ENCODE data around the gene SMYD3. TPM values are rescaled to one million over a fixed set of nuclear protein-coding genes. Genes with fewer than 3 reads are reported as not detected.

SMYD3 gene
- total RNA-seq, 1 donor from 2014 or later, result 23.9 TPM

DNA sequence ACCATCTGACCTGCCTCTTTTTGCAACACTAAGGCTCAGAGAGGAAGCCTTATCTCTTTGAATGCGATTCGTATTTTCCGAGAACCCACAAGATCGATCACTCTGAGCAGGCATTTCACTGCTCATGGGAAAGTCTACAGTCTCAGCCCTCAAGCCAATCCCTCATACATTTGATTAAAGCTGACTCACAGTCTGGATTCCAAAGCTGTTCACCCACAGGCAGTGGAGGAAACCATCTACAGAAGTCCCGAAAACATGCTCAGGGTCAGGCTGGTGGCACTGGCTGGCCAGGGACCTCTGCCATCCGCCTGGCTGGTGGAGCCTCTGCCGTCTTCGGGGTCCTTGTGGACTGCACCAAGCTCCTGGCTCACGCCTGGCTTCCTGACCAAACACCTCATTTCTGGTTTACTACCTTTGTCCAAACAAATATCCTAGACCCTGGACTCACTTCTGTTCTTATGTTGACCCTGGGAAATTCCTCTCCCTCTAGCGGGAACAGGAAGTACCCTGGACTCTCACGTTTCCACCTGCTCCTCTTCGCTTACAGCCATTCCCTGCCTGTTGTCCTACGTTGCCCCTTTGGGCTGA is 650.0 kb downstream of the SMYD3 start:
- intact Hi-C loops (cut with micrococcal nuclease), result no loop called here
- Mint-ChIP-seq H3K4me1 (no peaks in the 10 kb centered on the region), H3K9me3 (peaks cover 4% of the 10 kb centered on the region), H3K27me3 (no peaks in the 10 kb centered on the region), H3K27ac (no peak overlapping the region), H3K4me3 (no peak overlapping the region), H3K36me3 (ENCODE audit: low read depth) (peaks cover 2% of the 10 kb centered on the region)
- DNase-seq, result no peak

DNA sequence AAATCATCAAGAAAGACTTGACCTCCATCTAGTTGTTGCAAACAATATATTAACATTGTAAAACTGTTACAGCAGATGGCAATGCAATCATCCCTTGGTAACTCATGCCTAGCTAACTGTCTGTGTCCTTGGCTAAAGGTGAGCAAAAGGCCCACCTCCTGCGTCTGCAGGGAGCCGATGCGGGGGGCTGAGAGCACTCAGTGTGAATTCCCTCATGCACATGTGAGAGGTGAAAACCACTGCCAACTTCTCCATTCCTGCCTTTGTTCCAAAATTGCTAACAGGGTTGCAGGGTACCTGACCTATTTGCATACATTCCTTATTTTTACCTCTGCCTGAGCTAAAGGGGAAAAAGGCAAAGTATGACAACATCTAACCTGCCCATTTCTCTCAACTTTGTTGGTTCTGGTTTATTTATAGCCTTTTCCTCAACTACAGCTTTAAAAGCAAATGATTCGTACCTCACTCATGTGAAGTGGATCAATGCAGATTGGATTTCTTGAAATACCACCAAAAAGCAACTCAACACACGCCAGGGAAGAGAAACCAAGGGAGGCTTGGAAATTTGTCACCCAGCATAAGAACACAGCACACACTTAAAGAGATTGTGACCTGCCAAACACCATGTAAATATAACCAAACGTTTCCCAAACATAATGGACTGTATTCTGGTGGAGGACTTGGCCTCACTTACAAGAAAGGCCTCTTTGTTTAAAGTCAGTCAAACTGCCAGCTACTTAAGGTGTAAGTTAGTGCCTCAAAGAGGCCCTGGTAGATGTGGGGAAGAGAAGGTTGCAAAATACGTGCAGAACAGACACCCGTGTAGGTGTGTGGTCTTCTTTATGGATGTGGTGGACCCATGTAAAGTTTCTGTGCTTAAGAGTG is 651.0 kb downstream of the SMYD3 start:
- Mint-ChIP-seq H3K36me3 (ENCODE audit: low read depth) (peaks cover 2% of the 10 kb centered on the region), H3K4me3 (no peak overlapping the region), H3K27me3 (no peaks in the 10 kb centered on the region), H3K27ac (no peak overlapping the region), H3K9me3 (peaks cover 4% of the 10 kb centered on the region), H3K4me1 (no peaks in the 10 kb centered on the region)
- intact Hi-C loops (cut with micrococcal nuclease), result no loop called here
- no peak for DNase-seq

DNA sequence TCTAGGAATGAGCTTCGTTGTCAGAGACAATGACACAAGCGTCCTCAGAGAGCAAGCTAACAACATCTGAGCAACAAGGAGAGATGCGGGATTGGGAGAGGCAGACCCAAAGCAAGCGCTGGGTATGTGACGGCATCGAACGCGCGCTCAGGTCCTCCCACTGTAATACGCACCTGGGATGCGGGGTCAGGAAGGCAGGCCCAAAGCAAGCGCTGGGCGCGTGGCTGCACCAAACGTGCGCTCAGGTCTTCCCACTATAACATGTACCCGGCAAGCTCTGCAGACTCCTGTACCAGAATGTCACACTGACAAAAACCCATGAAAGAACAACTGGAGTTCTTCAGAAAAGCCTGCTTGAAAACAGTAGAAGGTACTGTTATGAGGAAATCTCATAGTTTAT is 653.8 kb downstream of the SMYD3 start:
- Mint-ChIP-seq H3K4me1 (no peaks in the 10 kb centered on the region), H3K9me3 (peaks cover 4% of the 10 kb centered on the region), H3K27me3 (no peaks in the 10 kb centered on the region), H3K27ac (no peak overlapping the region), H3K4me3 (no peak overlapping the region), H3K36me3 (ENCODE audit: low read depth) (peaks cover 2% of the 10 kb centered on the region)
- intact Hi-C loops (cut with micrococcal nuclease), result no loop called here
- no peak for DNase-seq

DNA sequence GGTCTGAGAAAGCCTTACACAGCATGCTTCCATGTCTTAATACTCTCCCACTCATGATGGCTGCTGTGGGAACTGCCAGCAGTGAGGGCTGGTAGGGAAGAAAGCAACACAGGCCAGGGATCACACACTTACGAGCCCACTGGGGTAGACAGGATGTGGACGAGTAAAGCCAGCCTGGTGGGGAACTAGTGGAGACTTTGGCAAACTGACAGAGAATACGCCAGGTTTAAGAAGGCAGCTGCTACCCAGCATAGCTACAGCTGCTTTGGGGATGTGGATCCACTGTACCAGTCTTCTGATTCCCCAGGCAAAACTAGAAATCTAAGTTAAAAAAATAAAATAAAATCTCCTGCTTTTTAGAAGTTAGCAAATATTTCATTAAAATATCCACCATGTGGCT is 664.0 kb downstream of the SMYD3 start:
- Mint-ChIP-seq H3K27ac (no peak overlapping the region), H3K4me1 (no peaks in the 10 kb centered on the region), H3K36me3 (ENCODE audit: low read depth) (no peaks in the 10 kb centered on the region), H3K4me3 (no peak overlapping the region), H3K27me3 (no peaks in the 10 kb centered on the region), H3K9me3 (no peaks in the 10 kb centered on the region)
- no peak for DNase-seq
- intact Hi-C loops (cut with micrococcal nuclease), result no loop called here

DNA sequence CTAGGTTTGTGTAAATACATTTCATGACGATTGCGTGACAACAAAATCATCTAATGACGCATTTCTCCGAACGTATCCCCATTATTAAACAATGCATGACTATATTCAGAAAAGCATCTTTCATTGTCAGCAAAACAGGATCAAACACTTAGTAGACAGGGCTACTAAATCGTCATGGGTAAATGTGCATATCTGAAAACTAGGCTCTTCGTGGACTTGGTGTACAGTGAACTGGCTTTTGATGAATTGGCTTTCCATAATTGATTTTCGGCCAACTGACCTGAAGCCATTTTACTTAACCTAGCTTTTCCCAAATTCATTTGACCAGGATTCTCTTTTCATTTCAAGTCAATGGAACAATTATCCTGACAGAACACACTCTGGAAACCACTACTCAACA is 665.0 kb downstream of the SMYD3 start:
- H3K27ac Mint-ChIP-seq, result no peak overlapping the region
- H3K9me3 Mint-ChIP-seq, result no peaks in the 10 kb centered on the region
- no peak overlapping the region for H3K4me3 Mint-ChIP-seq
- no peaks in the 10 kb centered on the region for H3K4me1 Mint-ChIP-seq
- no peaks in the 10 kb centered on the region for H3K36me3 Mint-ChIP-seq (ENCODE audit: low read depth)
- no peak for DNase-seq
- H3K27me3 Mint-ChIP-seq, result no peaks in the 10 kb centered on the region
- intact Hi-C loops (cut with micrococcal nuclease), result no loop called here

DNA sequence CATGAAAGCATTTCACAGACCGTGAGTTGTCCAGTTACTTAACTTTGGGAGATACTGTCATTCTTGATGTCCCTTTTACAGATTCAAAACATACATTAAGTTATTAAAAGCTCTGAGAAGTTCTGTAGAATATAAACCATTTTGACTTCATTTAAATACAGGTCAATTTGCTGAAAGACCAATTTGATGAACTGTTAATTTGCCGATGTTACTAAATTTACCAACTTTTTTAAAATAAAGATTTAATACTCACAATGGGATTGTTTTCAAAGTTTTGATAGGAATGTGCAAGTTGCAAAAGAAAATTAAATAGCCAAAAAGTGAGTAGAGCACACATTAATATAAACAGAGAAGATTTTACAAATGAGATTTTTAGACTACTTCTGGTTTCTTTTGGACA is 666.1 kb downstream of the SMYD3 start:
- DNase-seq, result no peak
- Mint-ChIP-seq H3K27me3 (no peaks in the 10 kb centered on the region), H3K36me3 (ENCODE audit: low read depth) (no peaks in the 10 kb centered on the region), H3K4me3 (no peak overlapping the region), H3K27ac (no peak overlapping the region), H3K4me1 (no peaks in the 10 kb centered on the region), H3K9me3 (no peaks in the 10 kb centered on the region)
- intact Hi-C loops (cut with micrococcal nuclease), result no loop called here

DNA sequence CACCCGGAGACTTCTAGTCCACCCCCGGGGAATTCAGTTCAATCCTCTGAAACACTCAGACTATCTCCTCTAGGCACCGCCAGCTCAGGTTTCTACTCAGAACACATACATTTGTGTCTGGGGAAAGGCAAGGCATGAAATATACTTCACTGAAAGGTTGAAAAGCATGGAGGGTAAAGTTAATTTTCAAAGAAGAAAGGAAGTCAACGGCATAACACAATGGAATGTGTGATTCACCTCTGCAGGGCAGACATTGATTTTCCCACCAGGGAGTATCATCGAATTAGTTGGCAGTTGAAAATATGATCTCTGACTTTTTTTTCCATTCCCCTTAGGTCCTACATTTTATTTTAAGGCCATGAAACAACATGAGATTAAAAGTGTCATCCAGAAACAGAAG is 669.4 kb downstream of the SMYD3 start:
- Mint-ChIP-seq H3K36me3 (ENCODE audit: low read depth) (no peaks in the 10 kb centered on the region), H3K27me3 (no peaks in the 10 kb centered on the region), H3K27ac (no peak overlapping the region), H3K4me1 (no peaks in the 10 kb centered on the region), H3K4me3 (no peak overlapping the region), H3K9me3 (no peaks in the 10 kb centered on the region)
- intact Hi-C loops (cut with micrococcal nuclease), result no loop called here
- no peak for DNase-seq

DNA sequence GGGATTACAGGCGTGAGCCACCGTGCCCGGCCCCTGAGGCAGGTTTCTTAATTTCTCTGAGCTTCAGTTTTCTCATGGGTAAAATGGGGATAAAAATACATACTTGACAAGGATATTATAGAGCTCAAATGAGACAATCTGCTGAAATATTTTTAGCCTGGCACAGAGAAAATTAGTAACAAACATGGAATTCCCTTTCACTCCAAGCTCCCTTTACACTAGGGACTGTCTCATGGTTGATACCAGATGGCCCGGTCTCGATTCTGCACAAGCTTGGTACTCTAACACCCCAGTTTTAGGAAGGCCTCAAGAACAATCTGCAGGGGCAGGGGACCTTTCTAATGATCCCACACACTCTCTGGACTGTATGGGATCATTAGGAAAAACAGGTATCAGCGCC is 671.7 kb downstream of the SMYD3 start:
- H3K9me3 Mint-ChIP-seq, result no peaks in the 10 kb centered on the region
- H3K27me3 Mint-ChIP-seq, result no peaks in the 10 kb centered on the region
- no peaks in the 10 kb centered on the region for H3K36me3 Mint-ChIP-seq (ENCODE audit: low read depth)
- no peak overlapping the region for H3K27ac Mint-ChIP-seq
- no peak for DNase-seq
- intact Hi-C loops (cut with micrococcal nuclease), result no loop called here
- H3K4me1 Mint-ChIP-seq, result no peaks in the 10 kb centered on the region
- H3K4me3 Mint-ChIP-seq, result no peak overlapping the region

DNA sequence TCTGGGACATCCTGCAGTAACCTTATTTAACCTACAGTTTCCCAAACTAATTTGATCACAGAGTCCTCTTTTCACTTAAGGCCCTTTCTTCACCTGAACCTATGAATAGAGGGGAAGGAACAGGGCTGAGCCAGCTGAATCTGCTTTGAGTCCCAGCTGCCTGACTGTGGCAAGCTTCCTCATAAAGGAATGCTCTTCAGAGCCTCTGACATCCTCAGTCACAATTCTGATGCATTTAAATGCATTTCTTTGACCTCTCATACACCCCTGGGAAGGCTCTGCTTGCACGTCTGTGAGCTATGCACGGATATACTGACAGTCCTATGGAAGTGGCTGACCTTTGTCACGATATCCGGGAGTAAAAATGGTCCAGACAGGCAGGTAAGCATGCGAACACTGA is 673.1 kb downstream of the SMYD3 start:
- no peak for DNase-seq
- Mint-ChIP-seq H3K4me1 (no peaks in the 10 kb centered on the region), H3K27ac (no peak overlapping the region), H3K27me3 (no peaks in the 10 kb centered on the region), H3K4me3 (no peak overlapping the region), H3K9me3 (no peaks in the 10 kb centered on the region), H3K36me3 (ENCODE audit: low read depth) (no peaks in the 10 kb centered on the region)
- intact Hi-C loops (cut with micrococcal nuclease), result no loop called here

DNA sequence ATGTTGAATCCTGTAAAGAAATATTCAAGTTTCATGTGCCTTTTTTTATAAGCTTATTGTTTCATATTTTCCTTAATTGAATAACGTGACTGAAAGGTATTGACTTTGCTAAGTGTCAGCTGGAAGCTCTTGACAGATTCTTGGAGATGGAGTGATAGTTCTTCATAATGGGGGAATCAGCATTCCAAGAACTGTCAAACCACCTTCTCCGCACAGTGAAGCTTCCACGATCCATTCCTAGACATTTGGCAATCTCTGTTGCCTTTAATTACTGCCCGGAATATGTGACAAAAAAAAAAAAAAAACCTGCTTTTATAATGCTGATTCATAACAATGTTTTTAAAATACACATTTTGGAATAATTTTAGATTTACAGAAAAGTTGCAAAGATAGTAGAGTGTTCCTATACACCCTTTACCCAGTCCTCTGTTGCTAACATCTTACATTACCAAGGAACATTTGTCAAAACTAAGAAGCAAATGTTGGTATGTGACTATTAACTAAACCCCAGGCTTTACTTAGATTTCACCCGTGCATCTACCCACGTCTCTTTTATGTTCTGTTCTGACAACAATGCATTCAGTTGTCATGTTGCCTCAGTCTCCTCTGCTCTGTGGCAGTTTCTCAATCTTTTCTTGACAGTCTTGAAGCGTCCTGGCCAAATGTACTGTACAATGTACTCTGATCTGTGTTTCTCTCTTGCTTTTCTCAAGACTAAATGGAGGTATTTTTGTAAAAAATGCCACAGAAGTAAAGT is 674.1 kb downstream of the SMYD3 start:
- no peak overlapping the region for H3K27ac Mint-ChIP-seq
- H3K9me3 Mint-ChIP-seq, result no peaks in the 10 kb centered on the region
- no peaks in the 10 kb centered on the region for H3K36me3 Mint-ChIP-seq (ENCODE audit: low read depth)
- no peak for DNase-seq
- H3K4me1 Mint-ChIP-seq, result no peaks in the 10 kb centered on the region
- intact Hi-C loops (cut with micrococcal nuclease), result no loop called here
- no peak overlapping the region for H3K4me3 Mint-ChIP-seq
- no peaks in the 10 kb centered on the region for H3K27me3 Mint-ChIP-seq

DNA sequence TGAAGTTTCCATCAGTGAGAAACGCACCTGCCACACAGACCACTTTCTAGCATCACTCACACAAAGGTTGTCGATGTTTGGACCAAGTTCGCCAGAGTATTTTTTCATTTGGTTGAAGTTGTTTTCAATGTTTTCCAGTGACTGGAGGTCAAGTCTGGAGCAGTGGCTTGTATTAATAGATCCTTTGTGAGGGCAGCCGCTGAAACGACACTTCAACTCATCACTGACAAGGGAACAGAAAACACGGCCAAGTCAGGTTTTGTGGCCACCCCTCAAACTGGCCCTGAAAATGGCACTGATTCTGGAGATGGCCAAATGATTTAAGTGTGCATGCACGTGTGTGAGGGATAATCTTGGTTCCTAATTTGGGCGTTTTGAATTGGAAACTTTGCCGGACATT is 675.6 kb downstream of the SMYD3 start:
- H3K4me3 Mint-ChIP-seq, result no peak overlapping the region
- H3K4me1 Mint-ChIP-seq, result no peaks in the 10 kb centered on the region
- H3K27me3 Mint-ChIP-seq, result no peaks in the 10 kb centered on the region
- no peaks in the 10 kb centered on the region for H3K36me3 Mint-ChIP-seq (ENCODE audit: low read depth)
- DNase-seq, result no peak
- intact Hi-C loops (cut with micrococcal nuclease), result no loop called here
- no peaks in the 10 kb centered on the region for H3K9me3 Mint-ChIP-seq
- H3K27ac Mint-ChIP-seq, result no peak overlapping the region

DNA sequence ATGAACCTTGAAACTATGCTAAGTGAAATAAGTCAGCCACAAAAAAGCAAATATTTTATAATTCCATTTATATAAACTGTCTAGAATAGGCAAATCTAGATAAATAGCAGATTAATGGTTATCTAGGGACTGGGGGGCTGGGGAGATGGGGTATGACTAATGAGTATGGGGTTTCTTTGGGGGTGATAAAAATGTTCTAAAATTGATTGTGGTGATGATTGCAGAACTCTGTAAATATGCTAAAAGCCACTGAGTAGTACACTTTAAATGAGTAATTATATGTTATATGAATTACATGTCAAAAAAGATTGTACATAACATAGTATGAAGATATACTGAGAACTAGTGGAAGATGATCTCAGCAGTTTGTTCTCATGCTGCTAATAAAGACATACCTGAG is 677.3 kb downstream of the SMYD3 start:
- Mint-ChIP-seq H3K27me3 (no peaks in the 10 kb centered on the region), H3K9me3 (no peaks in the 10 kb centered on the region), H3K36me3 (ENCODE audit: low read depth) (no peaks in the 10 kb centered on the region), H3K4me3 (no peak overlapping the region), H3K4me1 (no peaks in the 10 kb centered on the region), H3K27ac (no peak overlapping the region)
- intact Hi-C loops (cut with micrococcal nuclease), result no loop called here
- DNase-seq, result no peak

DNA sequence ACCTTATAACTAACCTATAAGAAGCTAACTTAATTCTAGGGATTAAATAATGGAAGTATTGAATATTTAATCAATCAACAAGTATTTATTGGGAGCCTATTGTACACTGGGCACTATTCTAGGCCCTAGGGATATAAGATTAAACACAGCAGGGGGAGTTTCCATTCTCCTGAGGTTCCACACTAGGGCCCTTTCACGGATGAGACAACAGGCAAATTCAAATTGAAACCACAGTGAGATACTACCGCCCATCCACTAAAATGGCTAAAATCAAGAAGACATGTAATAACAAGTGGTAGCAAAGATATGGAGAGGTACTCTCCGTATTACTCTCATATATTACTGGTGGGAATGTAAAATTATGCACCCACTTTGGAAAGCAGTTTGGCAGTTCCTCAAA is 677.9 kb downstream of the SMYD3 start:
- DNase-seq, result no peak
- Mint-ChIP-seq H3K27ac (no peak overlapping the region), H3K36me3 (ENCODE audit: low read depth) (no peaks in the 10 kb centered on the region), H3K27me3 (no peaks in the 10 kb centered on the region), H3K4me1 (no peaks in the 10 kb centered on the region), H3K9me3 (no peaks in the 10 kb centered on the region), H3K4me3 (no peak overlapping the region)
- intact Hi-C loops (cut with micrococcal nuclease), result no loop called here

DNA sequence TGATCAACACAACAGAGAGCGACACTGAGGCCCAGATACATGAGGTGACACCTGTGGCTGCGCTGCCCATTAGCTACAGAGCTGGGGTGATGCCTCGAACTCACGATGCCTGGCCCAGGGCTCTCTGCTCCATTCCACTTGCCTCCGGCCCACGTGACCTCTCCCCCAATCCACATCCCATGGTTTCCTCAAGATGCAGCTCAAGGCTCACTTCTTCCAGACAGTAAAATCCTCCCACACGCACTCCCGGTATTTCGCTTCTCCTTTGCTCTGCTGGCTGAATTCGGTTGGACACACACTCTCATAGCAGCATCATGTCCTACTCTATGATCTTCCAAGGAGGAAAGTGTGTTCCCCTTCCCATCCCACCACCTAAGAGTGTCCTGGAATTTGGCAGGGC is 679.8 kb downstream of the SMYD3 start:
- H3K9me3 Mint-ChIP-seq, result peaks cover 4% of the 10 kb centered on the region
- intact Hi-C loops (cut with micrococcal nuclease), result no loop called here
- H3K4me1 Mint-ChIP-seq, result no peaks in the 10 kb centered on the region
- no peak for DNase-seq
- H3K27ac Mint-ChIP-seq, result no peak overlapping the region
- H3K27me3 Mint-ChIP-seq, result no peaks in the 10 kb centered on the region
- no peaks in the 10 kb centered on the region for H3K36me3 Mint-ChIP-seq (ENCODE audit: low read depth)
- H3K4me3 Mint-ChIP-seq, result no peak overlapping the region

Data from activated CD4-positive, alpha-beta T cell treated with anti-CD3 and anti-CD28 coated beads, Interleukin-2, amount 10 ng/mL, durations not matched to agents 24 days and 14 days (primary cell).